Sigmoid colon (tissue), 4 donors: ENCODE data around the gene GRID1.

Experiments
- EP300 ChIP-seq, 4 donors: sonication (generic); formaldehyde crosslinking; IDR thresholded peaks; one replicate each; pipeline ENCODE4 v1.6.1; 2017; ENCODE audit warnings: antibody characterized with exemption in 4 of 4
- POLR2A ChIP-seq, 2 donors: fragments of 450-650 bp; IDR thresholded peaks; one replicate each; pipeline ENCODE4 v1.6.1; 2016; ENCODE audit warnings: antibody characterized with exemption in 2 of 2, mild to moderate bottlenecking in 2 of 2, moderate library complexity in 2 of 2
- POLR2AphosphoS5 ChIP-seq, 4 donors: sonication (generic); formaldehyde crosslinking; IDR thresholded peaks; one replicate each; pipeline ENCODE4 v1.6.1; 2017; ENCODE audit warnings: antibody characterized with exemption in 4 of 4
- TF ChIP-seq, protein P1 (sequence below), 4 experiments: fragments of 450-650 bp in 3 of 4; fragments of 200-600 bp in 1 of 4; IDR thresholded peaks; one replicate each; pipeline ENCODE4 v1.5.1; 2016 to 2019; ENCODE audit warnings: antibody characterized with exemption in 4 of 4, mild to moderate bottlenecking in 3 of 4, moderate library complexity in 2 of 4

DNA sequence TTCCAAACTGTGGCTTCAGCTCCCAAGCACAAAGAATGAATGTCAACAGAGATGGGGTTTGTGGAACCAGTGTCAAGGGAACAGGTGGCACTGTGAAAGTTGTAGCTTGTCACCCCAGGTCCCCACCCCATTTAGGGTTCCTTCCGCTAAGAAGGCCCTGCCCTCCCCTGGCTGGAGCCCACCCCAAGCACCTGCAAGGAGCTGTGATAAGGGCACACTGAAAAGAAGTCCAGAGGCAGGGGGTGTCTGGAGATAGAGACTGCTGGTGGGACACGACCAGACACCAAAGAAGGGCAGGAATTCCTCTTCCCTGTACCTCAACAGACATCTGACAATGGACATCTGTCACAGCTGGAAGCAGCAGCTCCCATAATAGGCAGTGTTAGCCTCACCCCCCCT lies 4.5 kb downstream of the GRID1 start:
- TF ChIP-seq, protein P1, sequence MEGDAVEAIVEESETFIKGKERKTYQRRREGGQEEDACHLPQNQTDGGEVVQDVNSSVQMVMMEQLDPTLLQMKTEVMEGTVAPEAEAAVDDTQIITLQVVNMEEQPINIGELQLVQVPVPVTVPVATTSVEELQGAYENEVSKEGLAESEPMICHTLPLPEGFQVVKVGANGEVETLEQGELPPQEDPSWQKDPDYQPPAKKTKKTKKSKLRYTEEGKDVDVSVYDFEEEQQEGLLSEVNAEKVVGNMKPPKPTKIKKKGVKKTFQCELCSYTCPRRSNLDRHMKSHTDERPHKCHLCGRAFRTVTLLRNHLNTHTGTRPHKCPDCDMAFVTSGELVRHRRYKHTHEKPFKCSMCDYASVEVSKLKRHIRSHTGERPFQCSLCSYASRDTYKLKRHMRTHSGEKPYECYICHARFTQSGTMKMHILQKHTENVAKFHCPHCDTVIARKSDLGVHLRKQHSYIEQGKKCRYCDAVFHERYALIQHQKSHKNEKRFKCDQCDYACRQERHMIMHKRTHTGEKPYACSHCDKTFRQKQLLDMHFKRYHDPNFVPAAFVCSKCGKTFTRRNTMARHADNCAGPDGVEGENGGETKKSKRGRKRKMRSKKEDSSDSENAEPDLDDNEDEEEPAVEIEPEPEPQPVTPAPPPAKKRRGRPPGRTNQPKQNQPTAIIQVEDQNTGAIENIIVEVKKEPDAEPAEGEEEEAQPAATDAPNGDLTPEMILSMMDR (IDR thresholded peaks at IDR 0.05), result no peak
- TF ChIP-seq POLR2A (IDR thresholded peaks at IDR 0.05) (no peak), POLR2AphosphoS5 (IDR thresholded peaks at IDR 0.05) (no peak), EP300 (IDR thresholded peaks at IDR 0.05) (no peak)
